B cell (primary cell): ENCODE results near the gene BPIFB1. TPM values are rescaled to one million over a fixed set of nuclear protein-coding genes. Genes with fewer than 3 reads are reported as not detected.

ENCODE experiments used
- ATAC-seq: fragments of 200-7000 bp; cut with Tn5 transposase; one replicate; pipeline ENCODE4 v1.10.0; 2021; ENCODE audit warnings: low read depth, mild to moderate bottlenecking, moderate number of reproducible peaks, moderate library complexity
- CTCF ChIA-PET: fragments of 350-600 bp; sonication (Branson Sonifier 250); formaldehyde crosslinking; loops from one replicate; lab custom pipeline; 2021; ENCODE audit warnings: antibody characterized with exemption, inconsistent platforms; lab: Charles Lee
- POLR2A ChIA-PET: fragments of 350-600 bp; sonication (Branson Sonifier 250); formaldehyde crosslinking; loops from one replicate; lab custom pipeline; 2021; ENCODE audit warnings: antibody characterized with exemption; lab: Charles Lee
- DNase-seq: peaks from one replicate; pipeline ENCODE4 v3.0.0; 2013
- H2AFZ ChIP-seq: 2 replicates; pipeline ENCODE4 v1.6.1; 2012; ENCODE audit warnings: mild to moderate bottlenecking, low read depth, low read length; ENCODE audit not compliant: insufficient read depth, poor library complexity, severe bottlenecking
- H3K27ac ChIP-seq, 2 donors: 1 replicate in 1 of 2; 2 replicates in 1 of 2; pipeline ENCODE4 v1.5.1; 2012 to 2013; ENCODE audit warnings: low read length in 2 of 2, mild to moderate bottlenecking in 2 of 2, moderate library complexity in 1 of 2
- H3K27me3 ChIP-seq, 4 experiments: fragments of 200-600 bp in 1 of 4; sonication (generic) in 1 of 4; replicated peaks in 1 of 4; 1 replicate in 2 of 4; 2 replicates in 2 of 4; pipeline versions ENCODE4 v1.6.1 to v1.7.0; 2013 to 2016; ENCODE audit warnings: low read length in 3 of 4, mild to moderate bottlenecking in 2 of 4, mixed read lengths in 1 of 4, moderate library complexity in 1 of 4; ENCODE audit not compliant: insufficient read depth in 4 of 4, control insufficient read depth in 3 of 4; ENCODE audit errors: control extremely low read depth in 1 of 4
- H3K36me3 ChIP-seq, 2 experiments: replicated peaks in 1 of 2; 1 replicate in 1 of 2; 2 replicates in 1 of 2; pipeline versions ENCODE4 v1.6.1 to v1.7.1; 2013; ENCODE audit warnings: low read length in 1 of 2; ENCODE audit not compliant: insufficient read depth in 2 of 2, control insufficient read depth in 1 of 2; ENCODE audit errors: control extremely low read depth in 1 of 2, extremely low read depth in 1 of 2
- H3K4me1 ChIP-seq, 2 donors: fragments of 200-600 bp in 1 of 2; sonication (generic) in 1 of 2; 1 replicate in 1 of 2; 2 replicates in 1 of 2; pipeline versions ENCODE4 v1.5.1 to v1.6.1; 2013 to 2017; ENCODE audit warnings: low read length in 2 of 2; ENCODE audit not compliant: control insufficient read depth in 2 of 2, insufficient read depth in 2 of 2
- H3K4me2 ChIP-seq: replicated peaks from 2 replicates; pipeline ENCODE3; 2012; ENCODE audit warnings: mild to moderate bottlenecking, low read depth, low read length; ENCODE audit not compliant: poor library complexity, severe bottlenecking
- H3K4me3 ChIP-seq, 5 experiments: fragments of 200-600 bp in 1 of 5; sonication (generic) in 1 of 5; 1 replicate in 3 of 5; 2 replicates in 2 of 5; pipeline versions ENCODE4 v1.5.1 to v1.7.0; 2011 to 2016; ENCODE audit warnings: low read length in 4 of 5, mild to moderate bottlenecking in 4 of 5, low read depth in 2 of 5, control low read depth in 1 of 5, moderate library complexity in 1 of 5; ENCODE audit not compliant: insufficient read depth in 1 of 5; ENCODE audit errors: control extremely low read depth in 1 of 5, extremely low read depth in 1 of 5
- H3K79me2 ChIP-seq: fragments of 200-600 bp; sonication (generic); one replicate; pipeline ENCODE4 v1.6.0; 2016; ENCODE audit warnings: low read length; ENCODE audit not compliant: control insufficient read depth, insufficient read depth
- H3K9ac ChIP-seq: fragments of 200-600 bp; sonication (generic); 2 replicates; pipeline ENCODE4 v1.6.1; 2017; ENCODE audit warnings: mild to moderate bottlenecking, low read length, moderate library complexity
- H3K9me3 ChIP-seq, 3 donors: one replicate each; pipeline versions ENCODE4 v1.6.1 to v1.7.1; 2013; ENCODE audit warnings: low read length in 2 of 3; ENCODE audit not compliant: control insufficient read depth in 2 of 3, insufficient read depth in 1 of 3; ENCODE audit errors: control extremely low read depth in 1 of 3
- H4K20me1 ChIP-seq: 2 replicates; pipeline ENCODE4 v1.6.0; 2012; ENCODE audit warnings: mild to moderate bottlenecking, low read length; ENCODE audit not compliant: insufficient read depth, control insufficient read depth, poor library complexity, severe bottlenecking
- H3K27ac Mint-ChIP-seq: one replicate; pipeline ENCODE4 v1.8.0; 2021; ENCODE audit warnings: mixed read lengths
- H3K27me3 Mint-ChIP-seq: one replicate; pipeline ENCODE4 v1.8.0; 2021; ENCODE audit warnings: mixed read lengths
- H3K4me1 Mint-ChIP-seq: one replicate; pipeline ENCODE4 v1.8.0; 2021; ENCODE audit warnings: mixed read lengths
- H3K4me3 Mint-ChIP-seq: one replicate; pipeline ENCODE4 v1.8.0; 2021; ENCODE audit warnings: mixed read lengths
- H3K9me3 Mint-ChIP-seq: one replicate; pipeline ENCODE4 v1.8.0; 2022; ENCODE audit warnings: mixed read lengths; ENCODE audit not compliant: insufficient read depth
- EZH2 ChIP-seq: IDR thresholded peaks from 2 replicates; pipeline ENCODE4 v1.6.1; 2012; ENCODE audit warnings: borderline replicate concordance, low read depth, mild to moderate bottlenecking, moderate library complexity, low read length; ENCODE audit not compliant: insufficient read depth, poor library complexity, severe bottlenecking
- WGBS: methylation state at CpG from one replicate; pipeline ENCODE4 v1.1.5; 2013; ENCODE audit warnings: missing lambda C conversion rate; ENCODE audit not compliant: insufficient coverage; 5-methylcytosine and 5-hydroxymethylcytosine counted together
- intact Hi-C: fragments of 100-400 bp; cut with micrococcal nuclease; formaldehyde crosslinking; loops from one replicate; pipeline ENCODE4 v1.10.0; 2022
- polyA plus RNA-seq: library from polyadenylated mRNA; depleted of rRNA; stranded (reverse); fragments of >200 nt; gene quantifications from 2 replicates; pipeline ENCODE4 v1.2.3, GENCODE V29; 2012
- total RNA-seq, 2 donors: library from RNA; stranded (reverse); fragments of 120-200 nt in 1 of 2; gene quantifications; 1 replicate in 1 of 2; 2 replicates in 1 of 2; pipeline versions ENCODE4 v1.2.3 to v1.2.4, GENCODE V29; 2013 to 2022
- TF ChIP-seq, protein P1 (sequence below): fragments of 200-600 bp; IDR thresholded peaks from one replicate; pipeline ENCODE4 v1.8.0; 2022; ENCODE audit warnings: antibody characterized with exemption, mild to moderate bottlenecking

BPIFB1 gene
- total and polyA plus RNA-seq, 2 donors (not counting 1 experiment from before 2014, with no cell fraction given): not detected

DNA sequence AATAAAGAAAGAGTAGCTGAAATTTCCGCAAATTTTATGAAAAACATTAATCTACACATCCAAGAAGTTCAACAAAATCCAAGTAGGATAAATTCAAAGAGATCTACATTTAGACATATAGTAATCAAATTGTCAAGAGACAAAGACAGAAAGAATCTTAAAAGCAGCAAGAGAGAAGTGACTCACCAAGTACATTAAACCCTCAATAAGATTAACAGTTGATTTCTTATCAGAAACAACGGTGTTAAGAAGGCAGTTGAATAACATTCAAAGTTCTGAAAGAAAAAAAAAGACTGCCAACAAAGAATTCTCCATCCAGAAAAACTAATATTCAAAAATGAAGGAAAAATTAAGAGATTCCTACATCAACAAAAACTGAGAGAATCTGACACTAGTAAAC lies 28.0 kb upstream of the BPIFB1 start:
- H3K4me3 ChIP-seq: no peak overlapping the region
- CTCF ChIA-PET: no interaction called here
- H3K27me3 Mint-ChIP-seq: peaks cover 34% of the 10 kb centered on the region
- no peak overlapping the region for H3K9ac ChIP-seq
- H3K79me2 ChIP-seq: no peaks in the 10 kb centered on the region
- TF ChIP-seq, protein P1, sequence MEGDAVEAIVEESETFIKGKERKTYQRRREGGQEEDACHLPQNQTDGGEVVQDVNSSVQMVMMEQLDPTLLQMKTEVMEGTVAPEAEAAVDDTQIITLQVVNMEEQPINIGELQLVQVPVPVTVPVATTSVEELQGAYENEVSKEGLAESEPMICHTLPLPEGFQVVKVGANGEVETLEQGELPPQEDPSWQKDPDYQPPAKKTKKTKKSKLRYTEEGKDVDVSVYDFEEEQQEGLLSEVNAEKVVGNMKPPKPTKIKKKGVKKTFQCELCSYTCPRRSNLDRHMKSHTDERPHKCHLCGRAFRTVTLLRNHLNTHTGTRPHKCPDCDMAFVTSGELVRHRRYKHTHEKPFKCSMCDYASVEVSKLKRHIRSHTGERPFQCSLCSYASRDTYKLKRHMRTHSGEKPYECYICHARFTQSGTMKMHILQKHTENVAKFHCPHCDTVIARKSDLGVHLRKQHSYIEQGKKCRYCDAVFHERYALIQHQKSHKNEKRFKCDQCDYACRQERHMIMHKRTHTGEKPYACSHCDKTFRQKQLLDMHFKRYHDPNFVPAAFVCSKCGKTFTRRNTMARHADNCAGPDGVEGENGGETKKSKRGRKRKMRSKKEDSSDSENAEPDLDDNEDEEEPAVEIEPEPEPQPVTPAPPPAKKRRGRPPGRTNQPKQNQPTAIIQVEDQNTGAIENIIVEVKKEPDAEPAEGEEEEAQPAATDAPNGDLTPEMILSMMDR: no peak
- TF ChIP-seq EZH2: no peak
- H3K4me1 Mint-ChIP-seq: no peaks in the 10 kb centered on the region
- no peak overlapping the region for H2AFZ ChIP-seq
- intact Hi-C loops: no loop called here
- H3K27me3 ChIP-seq: peaks cover 0 to 3% (median 1%) of the 10 kb centered on the region in 4 experiments
- H3K9me3 ChIP-seq: no peaks in the 10 kb centered on the region
- no peak for DNase-seq
- no peak overlapping the region for H3K27ac ChIP-seq
- H3K4me2 ChIP-seq: no peak overlapping the region
- POLR2A ChIA-PET: no interaction called here
- H3K27ac Mint-ChIP-seq: no peak overlapping the region
- no peaks in the 10 kb centered on the region for H3K9me3 Mint-ChIP-seq
- H3K4me3 Mint-ChIP-seq: no peak overlapping the region
- no CpG with 5 or more reads among the region's 2 CpGs for WGBS
- no peaks in the 10 kb centered on the region for H4K20me1 ChIP-seq
- no peaks in the 10 kb centered on the region for H3K36me3 ChIP-seq
- ATAC-seq: no peak
- no peaks in the 10 kb centered on the region for H3K4me1 ChIP-seq

DNA sequence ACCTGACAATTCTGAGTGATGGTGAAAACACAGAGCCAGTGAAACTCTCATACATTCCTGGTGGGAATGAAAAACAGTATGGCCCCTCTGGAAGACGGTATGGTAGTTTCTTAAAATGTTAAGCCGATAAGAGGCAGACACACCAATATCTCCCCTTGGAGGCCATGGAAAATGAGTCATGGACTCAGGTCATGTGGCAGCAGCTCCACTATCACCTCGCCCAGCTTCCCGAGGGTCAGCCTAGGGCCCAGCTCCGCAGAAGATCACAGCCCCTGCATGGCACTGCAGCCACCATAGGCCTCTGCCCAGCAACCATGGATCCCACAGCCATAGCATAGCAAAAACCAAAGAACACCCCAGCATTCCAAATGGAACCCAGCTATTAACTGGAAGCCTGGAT lies 25.8 kb upstream of the BPIFB1 start:
- Histone ChIP-seq H3K36me3 (no peaks in the 10 kb centered on the region), H2AFZ (no peak overlapping the region), H3K9me3 (peaks cover 0 to 2% (median 0%) of the 10 kb centered on the region in 3 donors), H4K20me1 (no peaks in the 10 kb centered on the region), H3K4me1 (no peaks in the 10 kb centered on the region), H3K27ac (no peak overlapping the region), H3K4me2 (no peak overlapping the region), H3K79me2 (no peaks in the 10 kb centered on the region), H3K27me3 (peaks cover 0 to 3% (median 1%) of the 10 kb centered on the region in 4 experiments), H3K9ac (no peak overlapping the region), H3K4me3 (no peak overlapping the region)
- TF ChIP-seq, protein P1: no peak
- TF ChIP-seq EZH2: no peak
- intact Hi-C loops: no loop called here
- ChIA-PET POLR2A (no interaction called here), CTCF (no interaction called here)
- 88% methylated on average over 4 of the region's 5 CpGs for WGBS
- H3K4me3 Mint-ChIP-seq: no peak overlapping the region
- no peak overlapping the region for H3K27ac Mint-ChIP-seq
- no peaks in the 10 kb centered on the region for H3K9me3 Mint-ChIP-seq
- H3K4me1 Mint-ChIP-seq: no peaks in the 10 kb centered on the region
- ATAC-seq (no peak), DNase-seq (no peak)
- H3K27me3 Mint-ChIP-seq: peaks cover 42% of the 10 kb centered on the region
